Stimulated activated CD8-positive, alpha-beta memory T cell treated with anti-CD3 and anti-CD28 coated beads, Interleukin-15, amount 100 ng/mL, for 48 hours (primary cell): ENCODE results near the gene LRIG1.

Source experiments
- DNase-seq, 2 donors: peaks; one replicate each; pipeline ENCODE4 v3.0.0-alpha.2; 2020; ENCODE audit warnings: low read depth in 2 of 2

LRIG1 gene

DNA sequence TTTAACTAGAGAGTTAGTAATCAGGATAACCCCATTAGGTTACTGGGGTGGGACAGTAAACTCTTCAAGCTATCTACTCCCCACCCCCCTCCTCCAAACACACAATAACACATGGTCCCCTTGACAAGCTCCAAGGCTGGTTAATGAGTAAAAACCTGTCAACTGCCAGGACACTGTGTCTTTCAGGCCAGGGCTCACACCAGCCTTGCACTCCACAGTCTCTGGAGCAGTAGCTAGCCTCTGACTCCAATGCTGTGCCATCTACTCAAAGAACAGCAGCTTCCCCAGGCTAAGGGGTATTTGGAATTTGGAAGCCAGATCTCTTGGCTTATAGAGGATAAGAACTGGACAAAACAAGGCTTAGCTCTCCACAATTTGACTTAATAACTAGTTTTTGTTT lies 115.8 kb downstream of the LRIG1 start:
- DNase-seq, result no peak

GRCh38 chr3:66383998-66384745 lies 116.7 kb downstream of the LRIG1 start:
- DNase-seq, result no peak

DNA sequence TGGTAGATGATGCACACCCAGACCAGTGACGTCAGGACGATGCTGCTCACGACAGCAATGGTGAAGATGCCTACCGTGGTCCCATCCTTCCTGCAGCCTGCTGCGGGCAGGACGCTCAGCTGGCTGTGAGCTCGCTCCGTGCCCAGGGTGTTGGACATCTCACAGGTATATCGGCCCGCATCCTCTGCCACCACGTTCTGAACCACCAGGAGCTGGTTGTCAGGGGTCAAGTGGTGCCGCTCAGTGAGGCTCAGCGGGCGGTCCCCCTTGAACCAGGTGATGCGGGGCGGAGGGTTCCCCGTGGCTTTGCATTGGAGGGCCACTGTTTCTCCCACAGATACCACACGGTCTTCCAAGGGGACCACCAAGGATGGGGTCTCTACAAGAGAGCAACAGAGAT lies 117.8 kb downstream of the LRIG1 start:
- DNase-seq, result no peak

DNA sequence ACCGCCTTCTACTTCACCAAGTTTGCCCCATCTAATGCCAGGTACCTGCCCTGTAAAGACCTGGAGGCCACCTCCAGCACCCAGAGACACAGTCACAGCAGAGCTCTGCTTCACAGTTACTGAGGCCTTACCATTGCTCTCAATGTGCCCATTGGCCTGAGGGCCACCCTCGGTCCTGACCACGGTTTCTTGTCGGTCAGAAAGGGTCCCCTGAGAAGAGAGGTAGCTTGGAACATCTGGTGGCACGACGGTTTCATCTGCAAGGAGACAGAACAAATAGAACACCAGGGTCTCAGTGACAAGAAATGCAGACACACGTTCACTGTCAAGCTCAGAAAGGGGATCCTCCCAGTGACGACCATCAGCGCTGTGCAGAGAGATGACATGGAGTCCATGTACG lies 118.7 kb downstream of the LRIG1 start:
- no peak for DNase-seq

GRCh38 chr3:66381626-66382025 lies 119.2 kb downstream of the LRIG1 start:
- DNase-seq, result no peak

- DNase-seq, result no peak
Observed at GRCh38 chr3:66380200-66380932, 120.5 kb downstream of the LRIG1 start.

- no peak for DNase-seq
Observed at GRCh38 chr3:66379565-66379964, 121.3 kb downstream of the LRIG1 start.

- DNase-seq, result no peak
Observed at GRCh38 chr3:66378256-66378655, 122.6 kb downstream of the LRIG1 start.

DNA sequence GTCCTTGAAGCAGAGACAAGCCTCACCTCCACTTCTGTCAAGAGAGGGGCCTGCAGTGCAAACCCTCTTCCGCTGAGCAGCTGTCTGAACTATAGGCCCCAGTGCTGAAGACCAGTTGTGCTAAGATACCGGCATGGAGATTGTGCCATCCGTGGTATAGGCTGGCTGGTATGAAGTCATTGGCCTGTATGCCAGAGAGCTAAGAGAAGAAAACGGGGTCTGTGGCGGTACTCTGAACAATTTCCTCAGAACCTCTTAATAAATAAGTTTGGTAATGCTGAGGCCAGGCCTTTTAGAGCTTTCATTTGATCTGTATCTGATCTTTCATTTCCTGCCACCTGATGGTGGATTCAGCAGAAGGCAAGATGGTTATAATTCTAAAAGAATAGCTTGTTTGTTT lies 123.0 kb downstream of the LRIG1 start:
- no peak for DNase-seq

- DNase-seq, result no peak
Observed at GRCh38 chr3:66376568-66376967, 124.3 kb downstream of the LRIG1 start.

DNA sequence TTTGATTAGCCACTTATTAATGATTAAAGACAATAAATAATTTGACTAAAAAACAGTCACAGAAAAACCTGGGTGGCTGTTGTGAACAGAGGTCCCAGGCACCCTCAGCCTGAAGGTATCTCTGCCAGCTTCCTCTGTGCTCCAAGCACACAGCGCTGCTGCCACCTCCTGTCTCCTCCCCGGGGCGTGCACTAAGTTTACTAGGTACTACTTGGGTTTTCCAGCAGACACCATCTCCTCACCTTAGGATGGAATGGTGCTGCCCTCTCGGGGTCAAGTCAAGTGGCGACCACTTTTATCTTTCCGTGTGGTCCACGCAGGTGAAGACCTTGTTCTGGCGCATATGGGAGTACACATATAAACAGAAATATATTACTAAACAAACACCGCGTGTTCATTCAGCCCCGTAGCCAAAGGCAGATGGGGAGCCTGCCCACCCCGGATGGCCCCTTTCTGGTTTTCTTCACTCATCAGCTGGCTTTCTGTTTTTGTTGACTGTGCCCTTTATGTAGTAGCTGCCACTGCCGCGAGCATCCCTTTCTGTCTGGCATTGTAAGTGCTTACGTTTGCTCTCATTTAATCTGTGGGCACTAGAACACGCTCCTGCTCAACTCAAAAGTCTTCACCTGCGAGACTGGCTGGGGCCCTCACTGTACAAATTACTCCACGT lies 128.0 kb downstream of the LRIG1 start:
- DNase-seq, result no peak

GRCh38 chr3:66371432-66371831 lies 129.4 kb downstream of the LRIG1 start:
- DNase-seq, result no peak

- DNase-seq, result no peak
Observed at GRCh38 chr3:66370179-66370578, 130.6 kb downstream of the LRIG1 start.

DNA sequence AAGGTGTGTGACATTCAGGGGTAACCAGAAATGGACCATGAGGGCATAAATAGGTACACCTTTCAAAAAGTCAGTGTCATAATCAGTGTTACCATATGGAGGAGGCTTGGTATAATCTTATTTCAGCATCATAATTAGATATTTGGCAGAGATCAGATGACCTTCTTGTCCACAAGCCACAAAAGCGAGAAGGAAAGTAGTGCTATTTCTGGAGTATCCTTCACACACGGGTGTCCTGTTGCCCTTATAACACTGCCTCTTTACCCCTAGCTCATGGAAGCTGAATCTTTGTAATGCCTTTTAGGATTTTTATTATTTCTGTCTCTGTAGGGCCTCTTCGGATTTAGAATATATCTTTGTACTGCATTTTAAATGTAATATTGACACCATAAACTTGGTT lies 132.8 kb downstream of the LRIG1 start:
- no peak for DNase-seq

- no peak for DNase-seq
Observed at GRCh38 chr3:66366747-66367146, 134.1 kb downstream of the LRIG1 start.

DNA sequence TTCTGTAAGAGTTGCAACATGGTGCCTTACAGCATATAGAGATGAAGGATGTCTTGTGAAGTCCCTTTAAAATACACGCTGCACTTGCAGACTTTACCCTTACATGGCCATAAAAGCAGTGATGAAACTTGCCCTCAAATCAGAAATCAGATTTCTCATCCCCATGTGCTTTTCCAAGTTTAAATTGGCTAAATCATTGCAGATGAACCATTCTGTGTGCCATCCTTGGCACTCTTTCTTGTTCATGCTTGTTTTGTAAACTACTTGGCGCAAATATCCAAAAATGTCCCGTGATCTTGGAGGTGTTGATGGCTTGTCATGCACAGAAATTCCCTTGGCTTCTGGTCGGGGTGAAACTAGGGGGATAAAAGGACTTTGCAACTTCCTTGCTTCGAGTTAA lies 135.7 kb downstream of the LRIG1 start:
- DNase-seq, result no peak

DNA sequence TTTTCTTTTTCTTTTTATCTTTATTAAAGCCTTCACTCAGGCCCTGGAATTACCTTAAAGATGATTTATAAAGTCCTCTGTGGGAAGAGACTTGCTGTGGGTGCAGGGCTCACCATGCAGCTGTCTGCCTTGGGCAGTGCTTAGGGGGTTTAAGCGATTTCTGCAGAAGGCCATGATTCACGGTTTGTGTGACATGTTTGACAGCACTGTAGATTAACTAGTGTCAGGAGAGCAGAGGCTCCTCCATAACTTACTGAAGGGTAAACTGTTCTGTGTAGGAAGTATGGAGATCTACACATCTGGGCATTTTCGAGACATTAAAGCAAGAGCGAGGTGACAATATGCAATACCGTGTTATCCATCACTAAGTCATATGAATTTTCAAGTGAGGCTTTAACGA lies 137.7 kb downstream of the LRIG1 start:
- DNase-seq, result no peak

DNA sequence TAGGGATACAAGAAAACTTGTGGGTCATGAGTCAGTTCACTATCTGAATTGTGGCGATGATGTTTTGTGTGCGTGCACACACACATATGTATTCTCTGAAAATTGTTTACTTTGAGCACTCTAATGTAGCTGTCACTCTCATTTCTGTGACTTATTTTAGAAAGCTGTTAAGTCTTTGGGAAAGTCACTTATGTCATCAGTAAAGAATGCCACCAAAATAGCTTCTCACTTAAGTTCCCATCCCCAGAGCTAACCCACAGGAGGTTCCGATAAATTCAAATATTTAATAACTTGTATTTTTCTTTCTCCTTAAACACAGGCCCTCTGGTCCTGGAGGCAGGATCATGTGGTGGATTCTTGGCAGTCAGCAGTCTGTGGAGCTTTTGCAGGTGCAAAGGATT lies 138.3 kb downstream of the LRIG1 start:
- DNase-seq, result no peak

DNA sequence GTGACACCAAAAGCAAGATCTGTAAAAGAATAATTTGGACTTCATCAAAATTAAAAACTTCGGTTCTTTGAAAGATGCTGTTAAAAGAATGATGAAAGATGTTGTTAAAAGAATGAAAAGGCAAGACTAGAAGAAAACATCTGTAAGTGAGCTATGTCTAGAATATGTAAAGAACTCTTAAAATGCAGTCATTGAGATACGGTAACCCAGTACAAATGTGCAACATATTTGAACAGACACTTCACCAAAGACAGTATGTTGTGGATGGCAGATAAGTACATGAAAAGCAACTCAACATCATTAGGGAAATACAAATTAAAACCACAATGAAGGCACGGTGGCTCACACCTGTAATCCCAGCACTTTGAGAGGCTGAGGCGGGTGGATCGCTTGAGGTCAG lies 139.5 kb downstream of the LRIG1 start:
- no peak for DNase-seq

DNA sequence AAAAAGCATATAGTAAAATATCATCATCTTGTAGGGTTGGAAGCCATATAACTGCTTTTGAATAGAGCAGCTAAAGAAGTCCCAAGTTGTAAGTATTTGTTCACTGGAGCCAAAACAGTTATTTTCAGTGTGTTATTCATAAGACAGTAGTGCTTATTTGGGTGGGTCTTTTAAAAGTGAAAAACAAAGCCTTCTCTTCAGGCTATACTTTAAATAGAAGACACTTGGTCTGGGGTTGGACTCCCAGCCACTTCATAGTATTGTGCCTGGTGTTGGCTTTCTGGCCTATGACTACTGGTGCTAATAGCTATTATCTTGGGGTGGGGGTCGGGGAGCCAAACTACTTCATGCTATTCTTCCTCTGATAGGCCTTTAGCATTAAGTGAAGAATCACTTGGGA lies 144.8 kb downstream of the LRIG1 start:
- no peak for DNase-seq

GRCh38 chr3:66355394-66355793 lies 145.4 kb downstream of the LRIG1 start:
- no peak for DNase-seq

DNA sequence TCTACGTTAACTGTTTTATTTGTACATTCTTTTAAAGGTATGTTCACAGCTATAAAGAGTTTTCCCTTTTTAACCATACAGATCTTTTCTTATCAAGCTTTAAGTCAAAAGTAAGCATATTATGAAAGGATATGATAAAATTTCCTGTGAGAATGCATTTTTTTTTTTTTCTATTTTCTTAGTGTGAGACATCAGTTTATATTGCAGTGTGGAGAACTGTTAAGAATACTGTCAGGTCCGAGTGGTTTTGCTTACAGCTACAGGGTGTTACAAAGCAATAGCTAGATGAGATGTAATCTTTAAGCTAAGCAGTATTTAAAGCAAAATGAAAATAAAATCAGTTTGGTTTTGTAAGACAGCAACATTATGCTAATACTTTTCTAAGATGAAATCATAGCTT lies 146.8 kb downstream of the LRIG1 start:
- DNase-seq, result no peak

GRCh38 chr3:66353530-66353929 lies 147.3 kb downstream of the LRIG1 start:
- no peak for DNase-seq
